ENCODE data around the gene YAF2. TPM values are rescaled to one million over a fixed set of nuclear protein-coding genes. Genes with fewer than 3 reads are reported as not detected.

YAF2 gene
- total RNA-seq, 4 donors from 2014 or later: 56.7 to 92.2 (median 70.5) TPM

DNA sequence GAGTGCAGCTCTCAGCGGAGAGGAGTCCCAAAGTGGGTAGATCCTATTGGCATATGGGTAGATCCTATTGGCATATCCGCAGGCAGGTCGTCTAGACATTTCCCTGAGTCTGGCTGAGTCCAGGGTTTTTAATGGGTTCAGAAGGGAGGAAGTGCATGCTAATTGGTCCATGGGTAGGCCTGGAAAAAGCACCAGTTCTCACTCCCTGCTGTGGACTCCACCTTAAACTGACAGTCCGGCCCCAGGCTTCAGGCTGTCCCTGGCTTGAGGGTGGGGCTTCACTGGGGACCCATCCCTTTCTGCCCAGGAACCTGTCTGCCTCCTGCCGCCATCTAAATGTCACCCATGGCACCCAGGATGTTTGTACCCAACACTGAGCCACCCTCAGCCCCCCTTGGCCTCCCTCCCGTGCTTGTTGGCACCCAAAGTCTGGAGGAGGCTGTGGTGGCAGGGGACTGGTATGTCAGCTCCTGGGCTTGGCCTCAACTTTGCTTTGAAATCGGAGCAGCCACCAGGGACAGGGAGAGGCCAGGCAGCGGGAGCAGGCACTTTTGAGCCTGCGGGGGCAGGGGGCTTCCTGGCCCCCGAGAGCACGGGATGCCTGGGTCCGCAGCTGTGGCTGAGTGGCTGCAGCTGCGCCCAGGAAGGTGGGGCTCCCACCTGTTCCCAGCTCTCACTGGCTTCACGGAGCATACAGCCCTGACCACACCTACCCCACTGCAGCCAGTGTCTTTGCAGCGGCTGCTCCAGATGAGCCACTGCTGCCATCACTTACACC is 29.6 kb upstream of the YAF2 start:
- Histone ChIP-seq H3K27me3 (no peaks in the 10 kb centered on the region), H3K36me3 (no peaks in the 10 kb centered on the region), H3K27ac (no peak overlapping the region), H3K4me1 (no peaks in the 10 kb centered on the region), H3K4me3 (replicated peaks in 1 of 3) (no peak overlapping the region), H3K9me3 (no peaks in the 10 kb centered on the region)
- DNase-seq: no peak
- intact Hi-C loops (cut with DNase I): no loop called here
- 90 to 95% methylated on average over 5 to 14 of the region's 15 CpGs for WGBS, 2 donors
- TF ChIP-seq, protein P1, sequence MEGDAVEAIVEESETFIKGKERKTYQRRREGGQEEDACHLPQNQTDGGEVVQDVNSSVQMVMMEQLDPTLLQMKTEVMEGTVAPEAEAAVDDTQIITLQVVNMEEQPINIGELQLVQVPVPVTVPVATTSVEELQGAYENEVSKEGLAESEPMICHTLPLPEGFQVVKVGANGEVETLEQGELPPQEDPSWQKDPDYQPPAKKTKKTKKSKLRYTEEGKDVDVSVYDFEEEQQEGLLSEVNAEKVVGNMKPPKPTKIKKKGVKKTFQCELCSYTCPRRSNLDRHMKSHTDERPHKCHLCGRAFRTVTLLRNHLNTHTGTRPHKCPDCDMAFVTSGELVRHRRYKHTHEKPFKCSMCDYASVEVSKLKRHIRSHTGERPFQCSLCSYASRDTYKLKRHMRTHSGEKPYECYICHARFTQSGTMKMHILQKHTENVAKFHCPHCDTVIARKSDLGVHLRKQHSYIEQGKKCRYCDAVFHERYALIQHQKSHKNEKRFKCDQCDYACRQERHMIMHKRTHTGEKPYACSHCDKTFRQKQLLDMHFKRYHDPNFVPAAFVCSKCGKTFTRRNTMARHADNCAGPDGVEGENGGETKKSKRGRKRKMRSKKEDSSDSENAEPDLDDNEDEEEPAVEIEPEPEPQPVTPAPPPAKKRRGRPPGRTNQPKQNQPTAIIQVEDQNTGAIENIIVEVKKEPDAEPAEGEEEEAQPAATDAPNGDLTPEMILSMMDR (IDR thresholded peaks at IDR 0.05): no peak
- TF ChIP-seq POLR2A (IDR thresholded peaks at IDR 0.05): no peak

DNA sequence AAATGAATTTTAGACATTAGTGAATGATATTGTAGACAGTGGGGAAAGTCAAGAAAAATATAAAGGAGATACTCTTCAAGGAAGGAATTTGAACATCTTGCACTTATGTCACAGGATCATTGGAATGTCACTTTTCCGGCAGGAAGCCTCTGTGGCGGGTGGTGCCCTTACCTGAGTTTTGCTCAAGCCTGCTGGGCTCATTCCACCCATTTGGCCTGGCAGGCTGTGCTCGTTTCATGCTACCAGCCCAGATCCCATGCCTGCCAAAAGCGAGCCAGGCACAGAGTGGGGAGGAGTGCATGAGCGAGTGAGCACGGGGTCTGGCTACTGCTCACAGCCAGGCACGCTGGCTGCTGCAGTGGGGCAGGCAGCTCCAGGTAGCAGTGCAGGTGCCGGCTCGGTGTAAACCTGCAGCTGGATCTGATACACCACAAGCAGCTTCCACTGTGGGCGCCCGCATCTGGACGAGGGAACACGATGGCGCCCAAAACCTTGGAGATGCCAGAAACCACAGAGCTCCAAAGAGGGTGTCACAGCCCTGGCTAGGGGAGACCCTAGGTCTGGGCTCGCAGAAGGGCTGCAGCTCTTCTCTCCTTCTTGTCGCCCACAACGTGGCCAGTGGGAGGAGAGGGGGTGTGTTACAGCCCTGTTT is 28.7 kb upstream of the YAF2 start:
- Histone ChIP-seq H3K36me3 (no peaks in the 10 kb centered on the region), H3K9me3 (no peaks in the 10 kb centered on the region), H3K4me3 (replicated peaks in 1 of 3) (no peak overlapping the region), H3K27me3 (no peaks in the 10 kb centered on the region), H3K27ac (no peak overlapping the region), H3K4me1 (no peaks in the 10 kb centered on the region)
- no peak for DNase-seq
- TF ChIP-seq, protein P1 (IDR thresholded peaks at IDR 0.05): no peak
- no peak for TF ChIP-seq POLR2A (IDR thresholded peaks at IDR 0.05)
- 93% methylated on average over 14 to 17 of the region's 17 CpGs for whole genome bisulfite sequencing, 2 donors
- intact Hi-C loops (cut with DNase I): no loop called here

DNA sequence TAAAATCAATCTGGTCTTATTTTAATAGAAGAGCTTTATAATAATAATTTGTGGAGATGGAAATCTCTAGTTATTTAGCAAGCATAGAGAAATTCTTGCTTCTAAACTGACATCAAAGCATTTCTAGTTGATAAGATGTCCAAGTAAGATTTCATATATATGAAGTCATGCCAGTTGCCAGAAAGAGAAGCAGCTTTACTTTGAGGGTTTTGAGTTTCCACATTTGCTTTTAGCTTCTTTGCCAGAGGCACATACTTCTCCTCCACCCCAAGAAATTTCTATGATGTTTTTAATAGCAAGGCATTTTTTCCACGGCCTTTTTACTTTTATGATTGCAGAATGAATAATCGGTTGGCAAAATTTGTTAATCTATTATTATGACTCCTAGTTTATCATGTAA is 24.2 kb upstream of the YAF2 start:
- no peaks in the 10 kb centered on the region for H3K27me3 ChIP-seq
- H3K36me3 ChIP-seq: no peaks in the 10 kb centered on the region
- no peaks in the 10 kb centered on the region for H3K4me1 ChIP-seq
- WGBS, 2 donors: 86% methylated on average over 2 of the region's 2 CpGs
- no peaks in the 10 kb centered on the region for H3K9me3 ChIP-seq
- TF ChIP-seq, protein P1 (IDR thresholded peaks at IDR 0.05): no peak
- TF ChIP-seq POLR2A (IDR thresholded peaks at IDR 0.05): no peak
- intact Hi-C loops (cut with DNase I): no loop called here
- no peak overlapping the region for H3K27ac ChIP-seq
- no peak for DNase-seq
- no peak overlapping the region for H3K4me3 ChIP-seq (replicated peaks in 1 of 3)

DNA sequence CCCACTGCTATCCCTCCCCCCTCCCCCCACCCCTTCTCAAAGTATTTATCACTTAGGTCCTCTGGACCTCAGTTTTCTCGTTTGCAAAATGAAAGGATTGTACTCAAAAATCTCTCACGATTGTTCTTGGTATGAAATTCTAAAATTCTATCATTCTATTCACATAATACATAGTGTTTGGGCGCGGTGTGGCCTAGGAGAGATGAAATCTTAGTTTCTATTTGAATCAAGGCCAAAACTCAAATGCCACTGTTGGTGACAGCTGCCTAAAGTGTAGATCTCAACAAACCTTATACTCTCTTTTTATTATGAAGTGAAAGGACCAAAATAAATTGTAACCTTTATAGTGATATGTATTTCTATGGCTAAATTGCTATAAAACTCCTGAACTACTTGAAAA is 23.7 kb upstream of the YAF2 start:
- no peaks in the 10 kb centered on the region for H3K4me1 ChIP-seq
- H3K4me3 ChIP-seq (replicated peaks in 1 of 3): no peak overlapping the region
- H3K9me3 ChIP-seq: no peaks in the 10 kb centered on the region
- TF ChIP-seq POLR2A (IDR thresholded peaks at IDR 0.05): no peak
- TF ChIP-seq, protein P1 (IDR thresholded peaks at IDR 0.05): no peak
- intact Hi-C loops (cut with DNase I): no loop called here
- no peaks in the 10 kb centered on the region for H3K27me3 ChIP-seq
- 83 to 85% methylated on average over 4 of the region's 4 CpGs for WGBS, 2 donors
- no peak for DNase-seq
- no peaks in the 10 kb centered on the region for H3K36me3 ChIP-seq
- no peak overlapping the region for H3K27ac ChIP-seq

DNA sequence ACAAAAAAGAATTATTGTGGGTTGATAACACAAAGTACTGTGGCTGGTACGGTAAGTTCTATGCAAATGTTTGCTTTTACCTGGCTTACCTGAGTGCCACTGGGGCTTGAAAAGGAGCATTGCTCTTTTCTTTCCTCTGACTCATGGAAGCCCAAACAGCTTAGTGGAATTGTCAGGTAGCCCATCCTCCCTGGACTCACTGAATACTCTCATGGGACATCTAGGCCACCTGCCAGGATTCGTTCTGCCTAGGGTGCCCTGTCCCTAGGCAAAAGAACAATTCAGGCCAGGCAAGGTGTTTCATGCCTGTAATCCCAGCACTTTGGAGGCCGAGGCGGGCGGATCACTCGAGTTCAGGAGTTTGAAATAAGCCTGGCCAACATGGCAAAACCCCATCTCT is 22.5 kb upstream of the YAF2 start:
- H3K9me3 ChIP-seq: no peaks in the 10 kb centered on the region
- no peak overlapping the region for H3K4me3 ChIP-seq (replicated peaks in 1 of 3)
- H3K27me3 ChIP-seq: no peaks in the 10 kb centered on the region
- no peaks in the 10 kb centered on the region for H3K36me3 ChIP-seq
- intact Hi-C loops (cut with DNase I): no loop called here
- TF ChIP-seq POLR2A (IDR thresholded peaks at IDR 0.05): no peak
- TF ChIP-seq, protein P1 (IDR thresholded peaks at IDR 0.05): no peak
- 78 to 81% methylated on average over 4 to 5 of the region's 6 CpGs for WGBS, 2 donors
- H3K27ac ChIP-seq: no peak overlapping the region
- DNase-seq: peak in 1 of 2 donors; percentile 21
- H3K4me1 ChIP-seq: no peaks in the 10 kb centered on the region
